Activated CD4-positive, alpha-beta memory T cell treated with anti-CD3 and anti-CD28 coated beads, Interleukin-2, amount 10 ng/mL, durations not matched to agents 7 days and 5 days (primary cell): Measurements from ENCODE around the gene MEGF11. TPM values are rescaled to one million over a fixed set of nuclear protein-coding genes. Genes with fewer than 3 reads are reported as not detected.

Experiments
- CTCF ChIA-PET: fragments of 350-600 bp; sonication (Branson Sonifier 250); formaldehyde crosslinking; loops from one replicate; lab custom pipeline; 2021; ENCODE audit warnings: antibody characterized with exemption, inconsistent platforms; lab: Charles Lee
- POLR2A ChIA-PET: fragments of 350-600 bp; sonication (Branson Sonifier 250); formaldehyde crosslinking; loops from one replicate; lab custom pipeline; 2021; ENCODE audit warnings: antibody characterized with exemption; lab: Charles Lee
- DNase-seq: peaks from one replicate; pipeline ENCODE4 v3.0.0-alpha.2; 2020
- H3K27ac Mint-ChIP-seq: one replicate; pipeline ENCODE4 v1.8.0; 2021; ENCODE audit warnings: mild to moderate bottlenecking, mixed read lengths
- H3K27me3 Mint-ChIP-seq: one replicate; pipeline ENCODE4 v1.8.0; 2021; ENCODE audit warnings: mixed read lengths
- H3K36me3 Mint-ChIP-seq: one replicate; pipeline ENCODE4 v1.8.0; 2021; ENCODE audit warnings: low read depth, mixed read lengths
- H3K4me1 Mint-ChIP-seq: one replicate; pipeline ENCODE4 v1.8.0; 2021; ENCODE audit warnings: mixed read lengths
- H3K4me3 Mint-ChIP-seq: one replicate; pipeline ENCODE4 v1.8.0; 2021; ENCODE audit warnings: mild to moderate bottlenecking, mixed read lengths
- H3K9me3 Mint-ChIP-seq: one replicate; pipeline ENCODE4 v1.8.0; 2021; ENCODE audit warnings: mixed read lengths
- total RNA-seq, 2 experiments: library from RNA; stranded (reverse); gene quantifications; one replicate each; pipeline ENCODE4 v1.2.3, GENCODE V29; 2021

The MEGF11 gene
- total RNA-seq, 2 experiments from 2014 or later: not detected

GRCh38 chr15:66290007-66290406 lies 36.5 kb upstream of the MEGF11 start:
- no peak overlapping the region for H3K27ac Mint-ChIP-seq
- no peaks in the 10 kb centered on the region for H3K36me3 Mint-ChIP-seq
- ChIA-PET CTCF (no interaction called here), POLR2A (no interaction called here)
- H3K27me3 Mint-ChIP-seq: no peaks in the 10 kb centered on the region
- no peak overlapping the region for H3K4me3 Mint-ChIP-seq
- peaks cover 41% of the 10 kb centered on the region for H3K4me1 Mint-ChIP-seq
- DNase-seq: no peak
- no peaks in the 10 kb centered on the region for H3K9me3 Mint-ChIP-seq

GRCh38 chr15:66288551-66289185 lies 35.1 kb upstream of the MEGF11 start:
- Mint-ChIP-seq H3K4me3 (no peak overlapping the region), H3K4me1 (peaks cover 31% of the 10 kb centered on the region), H3K27ac (no peak overlapping the region), H3K36me3 (no peaks in the 10 kb centered on the region), H3K27me3 (no peaks in the 10 kb centered on the region), H3K9me3 (no peaks in the 10 kb centered on the region)
- POLR2A ChIA-PET: interaction anchor here (0.7 to 1.0 kb wide), 2 partner anchors 33 to 217 kb away, joined by 3 to 5 read pairs; partner anchors contain the start of gene ZWILCH
- CTCF ChIA-PET: interaction anchor here (1.0 to 1.3 kb wide), 4 partner anchors 12 to 209 kb away, joined by 3 read pairs; partner anchors contain the start of gene SNAPC5
- no peak for DNase-seq

GRCh38 chr15:66288093-66288492 lies 34.5 kb upstream of the MEGF11 start:
- Mint-ChIP-seq H3K27ac (no peak overlapping the region), H3K27me3 (no peaks in the 10 kb centered on the region), H3K36me3 (no peaks in the 10 kb centered on the region), H3K9me3 (no peaks in the 10 kb centered on the region), H3K4me1 (peaks cover 31% of the 10 kb centered on the region), H3K4me3 (no peak overlapping the region)
- ChIA-PET POLR2A (interaction anchor here (1.0 kb wide), 1 partner anchor 217 kb away, joined by 3 read pairs; the partner anchor contains the start of gene ZWILCH), CTCF (interaction anchor here (1.2 to 1.3 kb wide), 3 partner anchors 11 to 210 kb away, joined by 3 read pairs; partner anchors contain the start of gene SNAPC5)
- DNase-seq: no peak

- Mint-ChIP-seq H3K36me3 (no peaks in the 10 kb centered on the region), H3K27ac (no peak overlapping the region), H3K27me3 (no peaks in the 10 kb centered on the region), H3K4me1 (peaks cover 29% of the 10 kb centered on the region), H3K4me3 (no peak overlapping the region), H3K9me3 (no peaks in the 10 kb centered on the region)
- no peak for DNase-seq
- CTCF ChIA-PET: interaction anchor here (0.8 to 1.3 kb wide), 4 partner anchors 10 to 210 kb away, joined by 3 read pairs; partner anchors contain the start of gene SNAPC5
- POLR2A ChIA-PET: interaction anchor here (1.0 kb wide), 1 partner anchor 218 kb away, joined by 3 read pairs; the partner anchor contains the start of gene ZWILCH
Observed at GRCh38 chr15:66287461-66288057, 34.0 kb upstream of the MEGF11 start.

- ChIA-PET CTCF (interaction anchor here (1.0 kb wide), 1 partner anchor 31 kb away, joined by 4 read pairs; no protein-coding TSS in a partner anchor), POLR2A (no interaction called here)
- no peaks in the 10 kb centered on the region for H3K36me3 Mint-ChIP-seq
- peaks cover 5% of the 10 kb centered on the region for H3K27me3 Mint-ChIP-seq
- DNase-seq: no peak
- H3K27ac Mint-ChIP-seq: no peak overlapping the region
- peaks cover 14% of the 10 kb centered on the region for H3K4me1 Mint-ChIP-seq
- H3K4me3 Mint-ChIP-seq: no peak overlapping the region
- no peaks in the 10 kb centered on the region for H3K9me3 Mint-ChIP-seq
Observed at GRCh38 chr15:66285533-66286280, 32.2 kb upstream of the MEGF11 start.

GRCh38 chr15:66284271-66284670 lies 30.7 kb upstream of the MEGF11 start:
- ChIA-PET POLR2A (interaction anchor here (0.8 kb wide), 1 partner anchor 10 kb away, joined by 3 read pairs; no protein-coding TSS in a partner anchor), CTCF (no interaction called here)
- Mint-ChIP-seq H3K9me3 (no peaks in the 10 kb centered on the region), H3K27me3 (peaks cover 14% of the 10 kb centered on the region), H3K36me3 (no peaks in the 10 kb centered on the region), H3K4me3 (no peak overlapping the region), H3K4me1 (peaks cover 3% of the 10 kb centered on the region), H3K27ac (no peak overlapping the region)
- no peak for DNase-seq

GRCh38 chr15:66278671-66279070 lies 25.1 kb upstream of the MEGF11 start:
- peaks cover 26% of the 10 kb centered on the region for H3K27me3 Mint-ChIP-seq
- no peaks in the 10 kb centered on the region for H3K9me3 Mint-ChIP-seq
- H3K27ac Mint-ChIP-seq: no peak overlapping the region
- ChIA-PET POLR2A (no interaction called here), CTCF (no interaction called here)
- no peaks in the 10 kb centered on the region for H3K36me3 Mint-ChIP-seq
- no peak overlapping the region for H3K4me3 Mint-ChIP-seq
- DNase-seq: no peak
- H3K4me1 Mint-ChIP-seq: no peaks in the 10 kb centered on the region

GRCh38 chr15:66278056-66278455 lies 24.5 kb upstream of the MEGF11 start:
- no peak overlapping the region for H3K27ac Mint-ChIP-seq
- POLR2A ChIA-PET: no interaction called here

GRCh38 chr15:66276546-66276945 lies 23.0 kb upstream of the MEGF11 start:
- Mint-ChIP-seq H3K27ac (no peak overlapping the region), H3K27me3 (peaks cover 25% of the 10 kb centered on the region), H3K9me3 (no peaks in the 10 kb centered on the region), H3K4me1 (no peaks in the 10 kb centered on the region), H3K36me3 (no peaks in the 10 kb centered on the region), H3K4me3 (no peak overlapping the region)
- CTCF ChIA-PET: interaction anchor here (1.2 kb wide), 1 partner anchor 12 kb away, joined by 3 read pairs; no protein-coding TSS in a partner anchor
- POLR2A ChIA-PET: no interaction called here
- DNase-seq: no peak

More at GRCh38 chr15:66278056-66278455, 24.5 kb upstream of the MEGF11 start:
- H3K27me3 Mint-ChIP-seq: peaks cover 26% of the 10 kb centered on the region
- no peak for DNase-seq
- no peak overlapping the region for H3K4me3 Mint-ChIP-seq
- no peaks in the 10 kb centered on the region for H3K4me1 Mint-ChIP-seq
- no peaks in the 10 kb centered on the region for H3K9me3 Mint-ChIP-seq
- no peaks in the 10 kb centered on the region for H3K36me3 Mint-ChIP-seq
- CTCF ChIA-PET: no interaction called here

GRCh38 chr15:66275352-66275751 lies 21.8 kb upstream of the MEGF11 start:
- H3K27me3 Mint-ChIP-seq: peaks cover 27% of the 10 kb centered on the region
- no peaks in the 10 kb centered on the region for H3K4me1 Mint-ChIP-seq
- H3K4me3 Mint-ChIP-seq: no peak overlapping the region
- no peaks in the 10 kb centered on the region for H3K36me3 Mint-ChIP-seq
- no peak overlapping the region for H3K27ac Mint-ChIP-seq
- no peaks in the 10 kb centered on the region for H3K9me3 Mint-ChIP-seq
- ChIA-PET POLR2A (no interaction called here), CTCF (no interaction called here)
- no peak for DNase-seq

- CTCF ChIA-PET: interaction anchor here (1.6 kb wide), 1 partner anchor 10 kb away, joined by 4 read pairs; no protein-coding TSS in a partner anchor
Observed at GRCh38 chr15:66270932-66271331, 17.4 kb upstream of the MEGF11 start.

GRCh38 chr15:66269326-66270090 lies 16.0 kb upstream of the MEGF11 start:
- ChIA-PET CTCF (no interaction called here), POLR2A (no interaction called here)
- no peak overlapping the region for H3K27ac Mint-ChIP-seq
- H3K9me3 Mint-ChIP-seq: no peaks in the 10 kb centered on the region
- no peaks in the 10 kb centered on the region for H3K4me1 Mint-ChIP-seq
- H3K27me3 Mint-ChIP-seq: peaks cover 33% of the 10 kb centered on the region
- no peak for DNase-seq
- no peaks in the 10 kb centered on the region for H3K36me3 Mint-ChIP-seq
- H3K4me3 Mint-ChIP-seq: no peak overlapping the region

More at GRCh38 chr15:66270932-66271331, 17.4 kb upstream of the MEGF11 start:
- no peak overlapping the region for H3K27ac Mint-ChIP-seq
- no peaks in the 10 kb centered on the region for H3K36me3 Mint-ChIP-seq
- H3K9me3 Mint-ChIP-seq: no peaks in the 10 kb centered on the region
- peaks cover 36% of the 10 kb centered on the region for H3K27me3 Mint-ChIP-seq
- no peaks in the 10 kb centered on the region for H3K4me1 Mint-ChIP-seq
- DNase-seq: no peak
- POLR2A ChIA-PET: no interaction called here
- H3K4me3 Mint-ChIP-seq: no peak overlapping the region
